NB4 (cell line): Measurements from ENCODE around the gene DNMT3A.

Experiments
- DNase-seq: peaks from one replicate; pipeline ENCODE4 v3.0.0; 2010; ENCODE audit warnings: low read depth
- H3K4me3 ChIP-seq: one replicate; pipeline ENCODE4 v1.5.1; 2011; ENCODE audit warnings: mild to moderate bottlenecking, low read depth, low read length, moderate library complexity
- MAX ChIP-seq: IDR thresholded peaks from 2 replicates; pipeline ENCODE4 v1.6.1; 2011; ENCODE audit warnings: low read depth, low read length
- MYC ChIP-seq: IDR thresholded peaks from 2 replicates; pipeline ENCODE4 v1.6.1; 2011; ENCODE audit warnings: low read depth, low read length
- POLR2A ChIP-seq: IDR thresholded peaks from 2 replicates; pipeline ENCODE4 v1.6.1; 2011; ENCODE audit warnings: mild to moderate bottlenecking; ENCODE audit not compliant: insufficient read length; ENCODE audit errors: extremely low read depth
- TF ChIP-seq, protein P1 (sequence below): IDR thresholded peaks from one replicate; pipeline ENCODE4 v1.5.1; 2012; ENCODE audit warnings: low read depth, low read length

The DNMT3A gene

DNA sequence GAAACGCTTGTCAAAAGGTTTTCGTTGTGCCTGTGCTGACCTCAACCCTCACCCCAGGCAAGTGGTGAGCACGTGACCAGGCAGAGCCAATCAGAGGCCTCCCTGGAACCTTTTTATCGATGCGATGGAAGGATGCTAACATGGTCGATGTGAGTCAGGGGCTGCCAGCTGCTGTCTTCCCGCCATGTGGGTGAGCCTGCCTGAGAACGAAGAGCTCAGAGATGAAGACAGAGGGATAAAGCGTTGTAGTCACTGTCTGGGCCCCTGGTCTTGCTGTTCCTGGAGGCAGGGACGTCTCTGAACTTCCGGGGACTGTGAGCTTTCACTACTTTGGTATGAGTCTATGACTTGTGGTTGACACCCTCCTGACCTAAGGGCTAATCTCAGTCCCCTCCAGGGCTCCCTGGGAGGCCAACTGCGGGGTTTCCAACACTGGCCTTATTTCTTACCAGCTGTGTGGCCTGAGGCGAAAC is 18.6 kb downstream of the DNMT3A start:
- DNase-seq: no peak
- TF ChIP-seq, protein P1, sequence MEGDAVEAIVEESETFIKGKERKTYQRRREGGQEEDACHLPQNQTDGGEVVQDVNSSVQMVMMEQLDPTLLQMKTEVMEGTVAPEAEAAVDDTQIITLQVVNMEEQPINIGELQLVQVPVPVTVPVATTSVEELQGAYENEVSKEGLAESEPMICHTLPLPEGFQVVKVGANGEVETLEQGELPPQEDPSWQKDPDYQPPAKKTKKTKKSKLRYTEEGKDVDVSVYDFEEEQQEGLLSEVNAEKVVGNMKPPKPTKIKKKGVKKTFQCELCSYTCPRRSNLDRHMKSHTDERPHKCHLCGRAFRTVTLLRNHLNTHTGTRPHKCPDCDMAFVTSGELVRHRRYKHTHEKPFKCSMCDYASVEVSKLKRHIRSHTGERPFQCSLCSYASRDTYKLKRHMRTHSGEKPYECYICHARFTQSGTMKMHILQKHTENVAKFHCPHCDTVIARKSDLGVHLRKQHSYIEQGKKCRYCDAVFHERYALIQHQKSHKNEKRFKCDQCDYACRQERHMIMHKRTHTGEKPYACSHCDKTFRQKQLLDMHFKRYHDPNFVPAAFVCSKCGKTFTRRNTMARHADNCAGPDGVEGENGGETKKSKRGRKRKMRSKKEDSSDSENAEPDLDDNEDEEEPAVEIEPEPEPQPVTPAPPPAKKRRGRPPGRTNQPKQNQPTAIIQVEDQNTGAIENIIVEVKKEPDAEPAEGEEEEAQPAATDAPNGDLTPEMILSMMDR: no peak
- no peak for TF ChIP-seq POLR2A
- TF ChIP-seq MYC: no peak
- no peak for TF ChIP-seq MAX

GRCh38 chr2:25322312-25322711 is 19.4 kb downstream of the DNMT3A start:
- no peak overlapping the region for H3K4me3 ChIP-seq
- TF ChIP-seq POLR2A: no peak
- no peak for TF ChIP-seq MAX
- TF ChIP-seq, protein P1: no peak
- TF ChIP-seq MYC: no peak
- no peak for DNase-seq

More for the DNA sequence above, 18.6 kb downstream of the DNMT3A start:
- H3K4me3 ChIP-seq: no peak overlapping the region

- no peak overlapping the region for H3K4me3 ChIP-seq
- no peak for TF ChIP-seq POLR2A
- no peak for TF ChIP-seq MAX
- TF ChIP-seq MYC: no peak
- no peak for DNase-seq
Observed at GRCh38 chr2:25320077-25320476, 21.6 kb downstream of the DNMT3A start.

- H3K4me3 ChIP-seq: no peak overlapping the region
- TF ChIP-seq MYC (no peak), POLR2A (no peak), MAX (no peak)
- TF ChIP-seq, protein P1: no peak
- DNase-seq: peak; percentile 78
Observed at GRCh38 chr2:25316101-25316500, 25.6 kb downstream of the DNMT3A start.

GRCh38 chr2:25315316-25315680 is 26.4 kb downstream of the DNMT3A start:
- no peak overlapping the region for H3K4me3 ChIP-seq
- no peak for DNase-seq
- TF ChIP-seq POLR2A (no peak), MAX (no peak), MYC (no peak)
- TF ChIP-seq, protein P1: no peak

DNA sequence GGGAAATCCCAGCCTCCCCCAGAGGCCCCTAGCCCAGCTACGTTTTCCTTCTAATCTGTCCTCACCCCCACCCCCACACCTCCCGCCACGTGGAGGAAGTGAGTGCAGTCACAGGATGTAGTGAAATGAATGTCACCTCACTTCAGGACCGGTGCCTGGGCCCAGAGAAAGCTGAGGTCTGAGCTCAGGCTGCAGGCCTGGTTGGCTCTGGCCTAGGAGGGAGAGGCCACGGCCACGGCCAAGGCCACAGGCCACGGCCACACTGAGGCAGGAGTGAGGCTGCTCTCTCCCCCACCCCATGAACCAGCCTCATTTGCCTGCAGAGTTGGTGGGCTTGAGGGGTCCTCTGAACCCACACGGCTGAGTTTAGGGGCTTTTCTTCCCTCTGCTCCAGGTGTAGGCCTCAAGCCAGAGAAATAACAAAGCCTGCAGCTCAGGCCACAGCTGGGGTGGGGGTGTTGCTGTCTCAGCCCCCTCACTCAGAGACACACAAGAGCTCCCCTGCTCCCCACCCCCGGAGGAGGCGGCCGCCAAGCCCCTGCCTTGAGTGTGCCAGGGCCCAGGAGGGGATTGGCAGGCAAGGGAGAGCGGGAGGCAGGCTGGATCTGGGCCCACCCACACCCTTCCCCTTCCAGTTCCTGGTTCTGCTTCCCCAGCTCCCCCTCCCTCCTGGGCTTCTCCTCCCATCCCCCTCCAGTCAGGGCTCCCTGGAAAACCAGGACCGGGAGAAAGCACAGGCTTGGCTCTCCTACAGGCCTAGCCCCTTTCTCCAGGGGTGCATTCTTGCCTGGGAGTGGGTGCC is 27.0 kb downstream of the DNMT3A start:
- no peak overlapping the region for H3K4me3 ChIP-seq
- TF ChIP-seq MAX (peak; percentile 87), POLR2A (no peak), MYC (peak; percentile 57)
- TF ChIP-seq, protein P1: no peak
- peak; percentile 63 for DNase-seq
